ACC112 (cell line): ENCODE data around the gene SPAG4.
A peak's percentile ranks its signal among the peaks of the same experiment; 100 is the strongest.

Source experiments
- H2AFZ ChIP-seq: fragments of 200-600 bp; sonication (generic); one replicate; pipeline ENCODE4 v1.6.0; 2017; ENCODE audit warnings: antibody characterized with exemption, low read length; ENCODE audit not compliant: unreplicated experiment
- H3K27ac ChIP-seq: fragments of 200-600 bp; sonication (generic); 2 replicates; pipeline ENCODE4 v1.5.1; 2014; ENCODE audit warnings: low read depth, mild to moderate bottlenecking, antibody characterized with exemption, low read length, moderate library complexity
- H3K27me3 ChIP-seq: fragments of 200-600 bp; sonication (generic); 2 replicates; pipeline ENCODE4 v1.6.1; 2014; ENCODE audit warnings: mild to moderate bottlenecking, antibody characterized with exemption, low read length, moderate library complexity, mixed read lengths; ENCODE audit not compliant: insufficient read depth
- H3K36me3 ChIP-seq: fragments of 200-600 bp; sonication (generic); 2 replicates; pipeline ENCODE4 v1.6.1; 2016; ENCODE audit warnings: mild to moderate bottlenecking, antibody characterized with exemption, low read length, moderate library complexity, mixed read lengths; ENCODE audit not compliant: insufficient read depth
- H3K4me1 ChIP-seq: fragments of 200-600 bp; sonication (generic); one replicate; pipeline ENCODE4 v1.6.1; 2016; ENCODE audit warnings: low read length, mixed read lengths; ENCODE audit not compliant: insufficient read depth, unreplicated experiment, control insufficient read depth
- H3K4me3 ChIP-seq: fragments of 200-600 bp; sonication (generic); 2 replicates; pipeline ENCODE4 v1.5.1; 2014; ENCODE audit warnings: mild to moderate bottlenecking, low read depth, low read length
- H3K79me2 ChIP-seq: fragments of 200-600 bp; sonication (generic); one replicate; pipeline ENCODE4 v1.6.0; 2016; ENCODE audit warnings: low read length; ENCODE audit not compliant: control insufficient read depth, unreplicated experiment, insufficient read depth

The SPAG4 gene

GRCh38 chr20:35599776-35600120 lies 15.9 kb upstream of the SPAG4 start:
- Histone ChIP-seq H3K36me3 (no peaks in the 10 kb centered on the region), H2AFZ (no peak overlapping the region), H3K79me2 (no peaks in the 10 kb centered on the region)

GRCh38 chr20:35600176-35600992 lies 15.2 kb upstream of the SPAG4 start:
- no peaks in the 10 kb centered on the region for H3K36me3 ChIP-seq
- no peaks in the 10 kb centered on the region for H3K4me1 ChIP-seq
- H3K27ac ChIP-seq, result no peak overlapping the region
- H3K27me3 ChIP-seq, result no peaks in the 10 kb centered on the region
- H3K4me3 ChIP-seq, result peak overlapping the region; percentile 74
- no peak overlapping the region for H2AFZ ChIP-seq
- no peaks in the 10 kb centered on the region for H3K79me2 ChIP-seq

More at GRCh38 chr20:35599776-35600120, 15.9 kb upstream of the SPAG4 start:
- H3K4me1 ChIP-seq, result no peaks in the 10 kb centered on the region
- H3K27me3 ChIP-seq, result no peaks in the 10 kb centered on the region
- no peak overlapping the region for H3K27ac ChIP-seq
- no peak overlapping the region for H3K4me3 ChIP-seq

DNA sequence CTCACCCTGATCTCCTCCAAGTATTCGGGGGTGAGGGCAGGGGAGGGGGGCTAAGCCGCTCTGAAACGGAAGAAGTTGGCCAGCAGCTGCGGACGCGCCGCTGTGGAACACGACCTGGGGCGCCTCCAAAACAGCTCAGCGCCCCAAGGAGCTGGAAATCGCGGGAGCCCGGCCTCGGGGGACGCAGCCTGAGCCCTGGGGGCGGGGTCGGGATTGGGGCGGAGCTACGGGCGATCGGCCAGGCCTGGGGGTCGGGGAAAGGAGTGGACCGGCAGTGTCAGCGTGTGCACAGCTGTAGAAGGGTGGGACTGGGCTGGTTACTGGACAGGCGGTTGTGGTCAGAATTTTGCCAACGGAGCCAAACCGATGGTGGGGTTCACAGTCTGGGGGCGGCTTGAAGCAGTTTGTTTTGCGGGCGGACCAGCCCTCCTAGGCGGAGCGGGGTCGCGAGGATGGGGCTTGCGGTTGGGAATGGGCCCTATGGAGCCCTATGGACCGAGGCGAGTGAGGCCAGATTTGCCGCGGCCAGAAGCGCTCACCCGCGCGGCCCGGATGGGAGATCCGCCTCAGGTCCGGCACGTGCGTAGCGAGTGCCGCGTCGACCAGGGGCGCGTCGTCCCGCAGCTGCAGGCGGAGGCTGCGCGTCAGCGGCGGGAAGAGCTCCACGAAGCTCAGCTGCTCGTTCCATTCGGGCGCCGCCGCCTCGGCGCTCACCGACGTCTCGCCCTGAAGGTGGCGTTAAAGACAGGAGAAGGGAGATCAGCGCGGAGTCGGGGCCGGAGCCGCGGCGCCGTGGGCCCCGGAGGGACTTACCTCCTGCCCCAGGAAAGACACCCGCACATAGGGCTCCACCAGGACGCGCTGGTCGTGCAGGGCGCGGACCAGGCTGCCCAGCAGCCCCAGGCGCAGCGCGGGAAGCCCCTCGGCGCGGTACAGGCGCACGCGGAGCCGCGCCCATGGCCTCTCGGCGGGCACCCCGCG lies 14.3 kb upstream of the SPAG4 start:
- Histone ChIP-seq H3K4me3 (peak overlapping the region; percentile 74), H3K4me1 (no peaks in the 10 kb centered on the region), H3K27ac (no peak overlapping the region), H2AFZ (peak overlapping the region; percentile 58), H3K27me3 (no peaks in the 10 kb centered on the region), H3K79me2 (no peaks in the 10 kb centered on the region), H3K36me3 (no peaks in the 10 kb centered on the region)

GRCh38 chr20:35601990-35602389 lies 13.6 kb upstream of the SPAG4 start:
- Histone ChIP-seq H2AFZ (no peak overlapping the region), H3K27ac (no peak overlapping the region), H3K4me3 (peak overlapping the region; percentile 74), H3K79me2 (no peaks in the 10 kb centered on the region), H3K4me1 (peaks cover 3% of the 10 kb centered on the region), H3K27me3 (no peaks in the 10 kb centered on the region), H3K36me3 (no peaks in the 10 kb centered on the region)

DNA sequence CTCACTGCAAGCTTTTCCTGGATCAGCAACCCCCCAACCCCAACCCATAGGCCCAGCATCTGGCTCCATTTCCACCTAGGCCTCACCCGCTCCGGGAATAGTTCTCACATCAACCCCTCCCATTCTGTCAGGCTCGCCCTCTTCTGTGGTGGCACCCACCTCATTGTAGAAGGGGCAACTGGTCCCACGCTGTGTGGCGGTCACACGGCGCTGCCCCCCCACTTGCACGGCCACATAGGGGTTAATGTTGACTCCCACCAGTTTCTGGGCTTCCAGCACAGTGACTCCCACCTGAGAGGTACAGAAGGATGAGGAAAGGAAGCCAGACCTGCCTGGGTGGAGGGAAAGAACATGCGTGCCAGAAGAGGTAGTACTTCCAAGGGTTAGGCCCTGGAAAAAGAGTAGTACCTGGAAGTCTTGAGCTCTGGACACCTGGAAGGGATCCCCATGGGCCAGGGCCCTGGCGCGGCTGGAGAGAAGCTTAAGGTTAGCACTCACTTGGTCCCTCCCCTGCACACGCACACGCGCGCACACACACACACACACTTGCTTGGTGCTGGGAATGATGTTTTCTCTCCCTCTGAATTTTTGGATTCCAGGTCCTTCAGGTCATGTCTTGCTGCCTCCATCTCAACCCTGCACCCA lies 12.7 kb upstream of the SPAG4 start:
- no peaks in the 10 kb centered on the region for H3K27me3 ChIP-seq
- no peak overlapping the region for H3K27ac ChIP-seq
- no peaks in the 10 kb centered on the region for H3K36me3 ChIP-seq
- H3K4me1 ChIP-seq, result peaks cover 10% of the 10 kb centered on the region
- no peak overlapping the region for H2AFZ ChIP-seq
- H3K4me3 ChIP-seq, result no peak overlapping the region
- H3K79me2 ChIP-seq, result no peaks in the 10 kb centered on the region

- Histone ChIP-seq H2AFZ (no peak overlapping the region), H3K27me3 (no peaks in the 10 kb centered on the region), H3K4me3 (no peak overlapping the region), H3K4me1 (peaks cover 10% of the 10 kb centered on the region), H3K79me2 (no peaks in the 10 kb centered on the region), H3K27ac (no peak overlapping the region), H3K36me3 (no peaks in the 10 kb centered on the region)
These were observed 11.8 kb upstream of the SPAG4 start for GRCh38 chr20:35603695-35604448.

GRCh38 chr20:35604449-35604747 lies 11.2 kb upstream of the SPAG4 start:
- no peaks in the 10 kb centered on the region for H3K79me2 ChIP-seq
- no peak overlapping the region for H3K4me3 ChIP-seq
- H3K36me3 ChIP-seq, result no peaks in the 10 kb centered on the region
- peaks cover 10% of the 10 kb centered on the region for H3K4me1 ChIP-seq
- H3K27ac ChIP-seq, result no peak overlapping the region
- no peaks in the 10 kb centered on the region for H3K27me3 ChIP-seq
- H2AFZ ChIP-seq, result no peak overlapping the region

- Histone ChIP-seq H2AFZ (no peak overlapping the region), H3K36me3 (no peaks in the 10 kb centered on the region), H3K79me2 (no peaks in the 10 kb centered on the region), H3K4me1 (peaks cover 10% of the 10 kb centered on the region), H3K27me3 (no peaks in the 10 kb centered on the region), H3K27ac (no peak overlapping the region), H3K4me3 (no peak overlapping the region)
These were observed 9.5 kb upstream of the SPAG4 start for GRCh38 chr20:35606127-35606526.

- no peaks in the 10 kb centered on the region for H3K79me2 ChIP-seq
- H3K27ac ChIP-seq, result no peak overlapping the region
- H3K27me3 ChIP-seq, result no peaks in the 10 kb centered on the region
- no peak overlapping the region for H3K4me3 ChIP-seq
- no peak overlapping the region for H2AFZ ChIP-seq
- peaks cover 10% of the 10 kb centered on the region for H3K4me1 ChIP-seq
- H3K36me3 ChIP-seq, result no peaks in the 10 kb centered on the region
These were observed 8.5 kb upstream of the SPAG4 start for GRCh38 chr20:35607003-35607735.
